Right lobe of liver (tissue), 4 donors: ENCODE measurements around the gene TLCD1.

Source experiments
- POLR2A ChIP-seq: fragments of 450-650 bp; IDR thresholded peaks from one replicate; pipeline ENCODE4 v1.6.1; 2017; ENCODE audit warnings: antibody characterized with exemption, mild to moderate bottlenecking
- TF ChIP-seq, protein P1 (sequence below), 4 donors: fragments of 200-600 bp in 3 of 4; fragments of 450-650 bp in 1 of 4; IDR thresholded peaks; one replicate each; pipeline versions ENCODE4 v1.5.1 to v1.8.0; 2016 to 2022; ENCODE audit warnings: antibody characterized with exemption in 4 of 4, mild to moderate bottlenecking in 2 of 4
- donor health status: DM: no; HTN: no; CAD: no.
- donor health status: DM: no; HTN: no; CAD: no.
- donor health status: DM: no; HTN: yes; CAD: no.

DNA sequence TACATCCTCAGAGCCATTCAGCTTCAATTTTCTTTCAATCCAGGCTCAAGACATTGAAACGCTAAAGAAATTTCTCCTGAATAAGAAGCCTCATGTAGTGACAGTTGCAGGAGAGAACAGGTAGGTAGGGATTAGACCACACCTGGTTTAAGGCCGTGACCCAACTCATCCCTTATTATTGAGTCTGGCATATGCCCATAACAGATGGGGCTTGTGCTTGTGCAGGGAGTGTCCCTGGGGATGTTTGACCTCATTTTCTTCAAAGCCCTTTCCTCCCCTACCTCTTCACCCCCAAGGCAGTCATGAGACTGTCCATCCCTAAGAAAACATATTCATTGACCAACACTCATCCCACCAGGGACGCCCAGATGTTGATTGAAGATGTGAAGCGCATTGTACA lies 39.7 kb downstream of the TLCD1 start:
- TF ChIP-seq POLR2A = no peak
- TF ChIP-seq, protein P1, sequence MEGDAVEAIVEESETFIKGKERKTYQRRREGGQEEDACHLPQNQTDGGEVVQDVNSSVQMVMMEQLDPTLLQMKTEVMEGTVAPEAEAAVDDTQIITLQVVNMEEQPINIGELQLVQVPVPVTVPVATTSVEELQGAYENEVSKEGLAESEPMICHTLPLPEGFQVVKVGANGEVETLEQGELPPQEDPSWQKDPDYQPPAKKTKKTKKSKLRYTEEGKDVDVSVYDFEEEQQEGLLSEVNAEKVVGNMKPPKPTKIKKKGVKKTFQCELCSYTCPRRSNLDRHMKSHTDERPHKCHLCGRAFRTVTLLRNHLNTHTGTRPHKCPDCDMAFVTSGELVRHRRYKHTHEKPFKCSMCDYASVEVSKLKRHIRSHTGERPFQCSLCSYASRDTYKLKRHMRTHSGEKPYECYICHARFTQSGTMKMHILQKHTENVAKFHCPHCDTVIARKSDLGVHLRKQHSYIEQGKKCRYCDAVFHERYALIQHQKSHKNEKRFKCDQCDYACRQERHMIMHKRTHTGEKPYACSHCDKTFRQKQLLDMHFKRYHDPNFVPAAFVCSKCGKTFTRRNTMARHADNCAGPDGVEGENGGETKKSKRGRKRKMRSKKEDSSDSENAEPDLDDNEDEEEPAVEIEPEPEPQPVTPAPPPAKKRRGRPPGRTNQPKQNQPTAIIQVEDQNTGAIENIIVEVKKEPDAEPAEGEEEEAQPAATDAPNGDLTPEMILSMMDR (IDR thresholded peaks at IDR 0.05) = no peak
